Adrenal gland (tissue), 5 donors: ENCODE results near the gene FAHD1.

Experiments
- CTCF ChIP-seq, 6 experiments: fragments of 450-650 bp in 4 of 6; fragments of 200-600 bp in 2 of 6; sonication (generic) in 1 of 6; IDR thresholded peaks; 1 replicate in 5 of 6; 2 replicates in 1 of 6; pipeline versions ENCODE4 v1.5.1 to v1.8.0; 2016 to 2021; ENCODE audit warnings: antibody characterized with exemption in 6 of 6, mild to moderate bottlenecking in 2 of 6, moderate library complexity in 1 of 6
- POLR2A ChIP-seq, 2 donors: fragments of 450-650 bp; IDR thresholded peaks; one replicate each; pipeline ENCODE4 v1.6.1; 2017; ENCODE audit warnings: antibody characterized with exemption in 2 of 2, mild to moderate bottlenecking in 2 of 2, moderate library complexity in 1 of 2
- donor health status: DM: no; HTN: no; CAD: no.

DNA sequence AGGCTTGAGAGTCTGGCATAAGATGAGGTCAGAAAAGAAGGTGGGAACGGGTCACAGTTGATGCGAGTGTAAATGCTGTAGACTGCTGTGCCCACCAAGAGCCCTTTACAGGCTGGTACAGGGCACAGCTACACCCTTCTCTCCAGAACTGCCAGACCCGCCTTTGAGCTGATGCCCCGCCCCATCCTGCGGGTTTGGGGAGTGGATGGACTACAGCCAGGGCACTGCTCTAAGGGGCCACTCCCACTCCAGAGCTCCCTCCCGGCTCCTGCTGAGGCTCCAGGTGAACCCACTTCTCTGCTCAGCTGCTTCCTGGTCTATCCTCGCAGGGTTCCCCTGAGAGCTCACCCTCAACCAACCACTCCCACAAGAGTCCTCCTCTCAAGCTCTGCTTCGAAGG is 32.6 kb downstream of the FAHD1 start:
- TF ChIP-seq CTCF (IDR thresholded peaks at IDR 0.05) (no peak), POLR2A (IDR thresholded peaks at IDR 0.05) (no peak)
